K562 (cell line): ENCODE data around the gene LRP1B.

Experiments used
- ATF6 ChIP-seq: sonication (generic); formaldehyde crosslinking; IDR thresholded peaks from 2 replicates; pipeline ENCODE4 v1.4.0; 2020; ENCODE audit warnings: mild to moderate bottlenecking, missing genetic modification reagents
- CTBP1 ChIP-seq: fragments of 450-650 bp; IDR thresholded peaks from 2 replicates; pipeline ENCODE4 v1.6.1; 2016; ENCODE audit warnings: borderline replicate concordance
- CTCF ChIP-seq, 3 experiments: IDR thresholded peaks in 2 of 3; conservative IDR thresholded peaks in 1 of 3; 2 replicates each; pipeline ENCODE4 v1.5.1; 2011 to 2012; ENCODE audit warnings: low read length in 3 of 3, mild to moderate bottlenecking in 3 of 3, control low read depth in 2 of 3, improper control_type of control experiment in 1 of 3, inconsistent platforms in 1 of 3, low read depth in 1 of 3, mixed read lengths in 1 of 3, moderate library complexity in 1 of 3; ENCODE audit not compliant: insufficient read depth in 2 of 3
- E2F5 ChIP-seq: sonication (generic); formaldehyde crosslinking; IDR thresholded peaks from 2 replicates; pipeline ENCODE4 v1.8.0; 2022; ENCODE audit warnings: mild to moderate bottlenecking, missing genetic modification reagents
- HCFC1 ChIP-seq: IDR thresholded peaks from 2 replicates; pipeline ENCODE4 v1.6.1; 2012; ENCODE audit warnings: low read depth, low read length, improper control_type of control experiment
- HMGXB4 ChIP-seq: sonication (generic); formaldehyde crosslinking; IDR thresholded peaks from 2 replicates; pipeline ENCODE4 v1.8.1; 2023; ENCODE audit warnings: mild to moderate bottlenecking, missing genetic modification reagents
- NFIC ChIP-seq: fragments of 450-650 bp; IDR thresholded peaks from 2 replicates; pipeline ENCODE4 v1.6.1; 2017; ENCODE audit warnings: mild to moderate bottlenecking, inconsistent platforms
- SP2 ChIP-seq: IDR thresholded peaks from 2 replicates; pipeline ENCODE4 v1.6.1; 2011; ENCODE audit warnings: mild to moderate bottlenecking, low read depth, low read length, moderate library complexity; ENCODE audit not compliant: poor library complexity, severe bottlenecking; ENCODE audit errors: extremely low read depth
- TARDBP ChIP-seq: fragments of 450-650 bp; IDR thresholded peaks from 2 replicates; pipeline ENCODE4 v1.6.1; 2016

GRCh38 chr2:141497272-141497671 lies 633.5 kb downstream of the LRP1B start:
- no peak for TF ChIP-seq CTBP1
- TF ChIP-seq E2F5 (CRISPR knock-in tag): no peak
- no peak for TF ChIP-seq HMGXB4 (CRISPR knock-in tag)
- no peak for TF ChIP-seq SP2
- no peak for TF ChIP-seq CTCF (IDR thresholded peaks at IDR 0.05 in 2 of 3, conservative IDR thresholded peaks at IDR 0.05 in 1 of 3; ENCODE audit: insufficient read depth in 2 of 3, low read depth in 1 of 3, low read length in 3 of 3)
- TF ChIP-seq HCFC1: no peak
- TF ChIP-seq TARDBP: no peak
- no peak for TF ChIP-seq NFIC
- no peak for TF ChIP-seq ATF6 (CRISPR knock-in tag)
